HG03045 (cell line): ENCODE data around the gene SCN3A.

ENCODE experiments used
- ATAC-seq: cut with Tn5 transposase; IDR thresholded peaks from one replicate; pipeline ENCODE4 v1.9.1; 2021; ENCODE audit warnings: mild to moderate bottlenecking, moderate library complexity; ENCODE audit not compliant: unreplicated experiment

The SCN3A gene

GRCh38 chr2:165113414-165113813, 90.4 kb downstream of the SCN3A start:
- no peak for ATAC-seq

GRCh38 chr2:165112789-165113188, 91.1 kb downstream of the SCN3A start:
- ATAC-seq = no peak

GRCh38 chr2:165112133-165112573, 91.7 kb downstream of the SCN3A start:
- ATAC-seq = no peak

- no peak for ATAC-seq
These were observed 93.5 kb downstream of the SCN3A start for GRCh38 chr2:165110394-165110793.

GRCh38 chr2:165109915-165110314, 93.9 kb downstream of the SCN3A start:
- ATAC-seq = no peak

GRCh38 chr2:165105926-165106325, 97.9 kb downstream of the SCN3A start:
- ATAC-seq = no peak

- ATAC-seq = no peak
These were observed 115.6 kb downstream of the SCN3A start for GRCh38 chr2:165087933-165088901.

- ATAC-seq = no peak
These were observed 117.5 kb downstream of the SCN3A start for GRCh38 chr2:165086337-165086736.

- no peak for ATAC-seq
These were observed 120.5 kb downstream of the SCN3A start for GRCh38 chr2:165083326-165083725.

- ATAC-seq = no peak
These were observed 121.4 kb downstream of the SCN3A start for GRCh38 chr2:165082479-165082878.

- ATAC-seq = no peak
These were observed 122.6 kb downstream of the SCN3A start for GRCh38 chr2:165081276-165081675.

- ATAC-seq = no peak
These were observed 124.4 kb downstream of the SCN3A start for GRCh38 chr2:165079432-165079831.

- ATAC-seq = no peak
These were observed 124.9 kb downstream of the SCN3A start for GRCh38 chr2:165078913-165079312.

- ATAC-seq = no peak
These were observed 129.0 kb downstream of the SCN3A start for GRCh38 chr2:165074884-165075283.

- ATAC-seq = no peak
These were observed 129.5 kb downstream of the SCN3A start for GRCh38 chr2:165074323-165074722.

GRCh38 chr2:165070076-165070475, 133.8 kb downstream of the SCN3A start:
- ATAC-seq = no peak

- ATAC-seq = no peak
These were observed 134.7 kb downstream of the SCN3A start for GRCh38 chr2:165069151-165069550.

- ATAC-seq = no peak
These were observed 135.4 kb downstream of the SCN3A start for GRCh38 chr2:165068487-165068757.

- no peak for ATAC-seq
These were observed 136.0 kb downstream of the SCN3A start for GRCh38 chr2:165067643-165068486.

GRCh38 chr2:165064743-165065142, 139.1 kb downstream of the SCN3A start:
- ATAC-seq = no peak

- ATAC-seq = no peak
These were observed 143.4 kb downstream of the SCN3A start for GRCh38 chr2:165060411-165060810.
